ENCODE results near the gene SLC50A1.

GRCh38 chr1:155183775-155184221, 48.1 kb downstream of the SLC50A1 start:
- TF ChIP-seq CTCF (IDR thresholded peaks at IDR 0.05) (no peak), POLR2AphosphoS5 (IDR thresholded peaks at IDR 0.05; ENCODE audit: low read depth, low read length) (no peak)

Measured in Panc1 (cell line).